ENCODE results near the gene CDK14.

CDK14 gene

DNA sequence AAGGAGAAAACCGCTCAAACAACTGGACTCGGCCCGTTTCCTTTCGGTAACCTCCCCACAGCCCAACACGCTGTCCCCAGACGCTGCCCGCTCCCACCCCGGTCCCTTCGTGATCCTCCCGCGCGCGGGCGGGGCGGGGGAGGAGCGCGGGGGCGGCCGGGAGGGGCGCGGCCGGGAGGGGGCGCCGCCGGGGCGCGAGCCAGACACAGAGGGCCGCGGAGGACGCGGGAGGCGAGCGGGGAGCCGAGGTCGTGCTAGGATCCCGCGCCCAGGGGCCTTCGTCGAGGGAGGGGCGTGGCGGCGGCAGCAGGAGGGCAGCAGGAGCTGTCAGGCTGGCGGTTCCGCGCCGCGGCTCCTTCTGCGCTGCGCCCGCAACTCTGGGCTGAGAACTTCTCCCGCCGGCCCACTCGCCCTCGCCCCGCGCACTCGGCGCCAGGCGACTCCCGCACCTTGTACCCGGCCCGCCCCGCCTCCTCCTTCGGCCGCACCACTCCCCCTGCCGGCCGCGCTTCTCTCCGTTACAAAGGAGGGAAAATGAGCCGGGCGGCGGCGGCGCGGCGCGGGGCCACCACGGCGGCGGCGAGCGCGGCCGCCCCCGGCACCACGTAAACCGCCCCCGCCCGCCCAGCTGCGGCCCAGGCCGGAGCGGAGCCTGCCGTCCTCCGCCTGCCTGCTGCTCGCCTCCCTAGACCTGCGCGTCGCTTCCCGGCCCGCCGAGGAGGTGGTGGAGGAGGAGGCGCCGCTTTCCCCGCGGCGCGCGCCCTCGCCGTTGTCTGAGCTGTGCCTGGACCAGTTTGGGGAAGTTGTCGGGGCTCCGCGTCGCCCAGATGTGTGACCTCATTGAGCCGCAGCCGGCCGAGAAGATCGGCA is at the start of gene CDK14:
CDK14 (plus strand) TSS at position 521 of the 870 bp plus-strand sequence; CDS start at position 828, 307 bp downstream.
- DNase-seq (ENCODE audit: low read depth, low spot score), result no peak

DNA sequence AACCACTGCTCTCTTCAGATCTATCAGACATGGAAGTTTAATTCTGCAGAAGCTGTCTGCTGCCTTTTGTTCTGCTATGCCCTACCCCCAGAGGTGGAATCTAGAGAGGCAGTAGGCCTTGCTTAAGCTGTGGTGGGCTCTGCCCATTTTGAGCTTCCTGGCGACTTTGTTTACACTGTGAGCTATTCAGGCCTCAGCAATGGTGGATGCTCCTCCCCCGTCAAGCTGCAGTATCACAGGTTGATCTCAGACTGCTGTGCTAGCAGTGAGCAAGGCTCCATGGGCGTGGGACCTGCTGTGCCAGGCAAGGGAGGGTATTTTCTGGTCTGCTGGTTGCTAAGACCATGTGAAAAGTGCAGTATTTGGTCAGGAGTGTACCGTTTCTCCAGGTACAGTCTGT is 45.1 kb upstream of the CDK14 start:
- DNase-seq (ENCODE audit: low read depth, low spot score), result no peak

DNA sequence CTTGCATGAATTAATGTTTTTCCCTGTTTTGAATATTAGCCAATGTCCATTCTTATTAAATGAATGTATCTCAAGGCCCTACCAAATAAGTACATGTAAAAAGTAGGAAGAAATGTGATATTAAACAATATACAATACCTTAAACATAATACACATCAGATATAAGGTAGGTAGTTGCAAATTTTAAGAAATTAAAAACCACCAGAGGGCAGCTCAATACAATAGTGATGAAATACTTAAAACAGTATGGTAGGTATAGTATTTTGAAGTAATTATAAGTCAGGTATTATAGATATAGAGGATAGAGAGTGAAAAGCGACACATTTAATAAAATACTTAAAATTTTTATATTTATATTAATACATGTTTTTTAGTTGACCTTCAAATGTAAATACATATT is 43.6 kb upstream of the CDK14 start:
- DNase-seq (ENCODE audit: low read depth, low spot score), result no peak

DNA sequence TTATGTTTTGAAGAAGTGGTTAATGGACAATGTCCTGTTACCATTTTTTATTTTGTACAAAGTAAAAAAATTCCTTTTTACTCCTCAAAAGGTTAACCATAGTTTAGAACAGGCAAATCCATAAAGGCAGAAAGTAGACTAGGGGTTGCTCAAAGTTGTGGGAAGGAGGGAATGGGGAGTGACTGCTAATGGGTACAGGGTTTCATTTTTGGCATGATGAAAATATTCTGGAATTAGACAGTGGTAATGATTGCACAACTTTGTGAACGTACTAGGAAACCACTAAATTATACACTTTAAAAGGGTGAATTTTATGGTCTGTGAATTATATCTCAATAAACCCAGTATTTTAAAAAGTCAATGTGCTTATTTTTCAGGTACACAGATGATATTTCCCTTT is 35.4 kb upstream of the CDK14 start:
- DNase-seq (ENCODE audit: low read depth, low spot score), result no peak

DNA sequence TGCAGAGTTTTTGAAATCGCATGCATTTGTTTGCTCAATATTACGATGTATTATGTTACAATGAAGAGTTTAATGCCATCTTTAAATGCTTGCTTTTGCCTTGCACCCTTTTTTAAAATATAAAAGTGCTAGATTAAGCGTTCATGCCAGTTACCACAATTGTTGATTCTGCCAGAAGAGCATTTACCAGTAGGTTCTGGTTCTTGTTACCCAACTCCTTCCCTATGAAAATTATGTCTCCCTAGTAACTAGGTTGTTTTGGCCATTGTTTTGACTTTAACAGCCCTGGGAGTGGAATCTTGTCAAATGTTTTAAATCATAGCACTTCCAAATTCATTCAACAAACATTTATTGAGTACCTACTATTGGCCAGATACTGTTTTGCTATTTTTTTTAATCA is 32.8 kb upstream of the CDK14 start:
- DNase-seq (ENCODE audit: low read depth, low spot score), result no peak

DNA sequence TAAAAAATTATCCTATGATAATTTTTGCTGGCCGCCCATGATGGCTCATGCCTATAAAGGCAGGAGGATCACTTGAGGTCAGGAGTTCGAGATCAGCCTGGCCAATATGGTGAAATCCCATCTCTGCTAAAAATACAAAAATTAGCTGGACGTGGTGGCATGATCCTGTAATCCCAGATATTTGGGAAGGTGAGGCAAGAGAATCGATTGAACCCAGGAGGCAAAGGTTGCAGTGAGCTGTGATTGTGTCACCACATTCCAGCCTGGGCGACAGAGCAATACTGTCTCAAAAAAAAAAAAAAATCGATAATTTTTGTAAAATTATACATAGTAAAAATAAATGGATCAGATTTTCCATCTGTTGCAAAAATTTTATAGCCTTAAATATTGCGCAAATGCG is 31.7 kb upstream of the CDK14 start:
- no peak for DNase-seq (ENCODE audit: low read depth, low spot score)

DNA sequence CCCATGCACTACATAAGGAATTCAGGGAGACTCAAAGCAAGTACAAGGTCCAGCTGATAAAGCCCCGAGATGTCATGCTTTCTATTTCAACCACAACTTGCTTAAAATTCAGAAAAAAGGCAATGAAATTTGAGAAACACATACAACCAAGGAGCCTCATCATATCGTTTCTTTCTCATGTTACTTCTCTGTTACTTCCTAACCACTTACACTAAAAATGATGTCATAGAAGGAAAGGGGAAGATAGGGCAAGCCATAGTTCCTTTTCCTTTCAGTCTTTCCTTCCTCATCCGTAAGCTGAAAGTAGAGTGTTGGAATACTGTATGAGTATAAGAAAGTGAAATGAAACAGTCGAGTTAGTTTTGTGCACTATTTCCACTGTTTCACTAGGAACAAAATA is 27.9 kb upstream of the CDK14 start:
- DNase-seq (ENCODE audit: low read depth, low spot score), result no peak

DNA sequence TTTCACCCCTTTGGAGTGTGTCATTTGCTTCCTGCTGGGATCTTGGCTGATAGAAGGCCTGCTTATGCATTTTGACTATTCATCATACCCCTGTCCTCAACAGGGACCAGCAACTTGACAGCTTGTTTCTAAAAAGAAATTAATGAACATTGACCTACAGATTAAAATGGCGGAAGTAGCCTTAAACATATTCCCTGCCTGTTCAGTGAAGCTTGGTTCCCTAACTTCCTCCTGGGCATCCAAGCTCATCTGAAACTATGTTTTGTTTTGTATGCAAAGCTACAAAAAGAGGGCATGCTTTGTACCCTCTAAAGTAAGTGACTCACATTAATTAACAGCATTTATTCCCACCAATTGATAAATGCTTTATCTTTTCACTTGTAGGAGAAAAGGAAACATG is 26.8 kb upstream of the CDK14 start:
- DNase-seq (ENCODE audit: low read depth, low spot score), result no peak

DNA sequence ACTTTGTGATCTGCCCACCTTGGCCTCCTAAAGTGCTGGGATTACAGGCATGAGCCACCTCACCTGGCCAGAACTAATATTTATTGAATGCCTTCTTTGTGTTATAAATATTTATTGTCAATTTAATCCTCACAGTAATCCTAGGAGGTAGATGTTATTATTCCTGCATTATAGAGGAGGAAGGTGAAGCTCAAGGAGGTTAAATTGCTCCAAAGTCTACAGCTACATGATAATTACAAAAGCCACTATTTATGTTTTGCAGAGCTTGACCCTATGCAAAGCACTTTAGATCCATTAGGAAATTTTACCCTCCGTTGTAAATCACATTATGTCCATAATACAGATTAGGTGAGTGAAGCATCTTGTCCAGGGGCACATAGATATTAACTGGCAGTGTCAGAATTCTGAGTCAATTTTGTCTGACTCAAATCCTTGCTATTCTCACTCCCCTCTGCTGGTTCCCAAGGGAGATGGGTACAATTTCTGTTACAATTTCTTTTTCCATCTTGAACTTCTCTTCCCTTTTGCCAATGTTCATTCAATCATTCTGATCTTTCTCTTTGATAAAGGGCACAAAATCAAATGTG is 25.7 kb upstream of the CDK14 start:
- DNase-seq (ENCODE audit: low read depth, low spot score), result no peak

DNA sequence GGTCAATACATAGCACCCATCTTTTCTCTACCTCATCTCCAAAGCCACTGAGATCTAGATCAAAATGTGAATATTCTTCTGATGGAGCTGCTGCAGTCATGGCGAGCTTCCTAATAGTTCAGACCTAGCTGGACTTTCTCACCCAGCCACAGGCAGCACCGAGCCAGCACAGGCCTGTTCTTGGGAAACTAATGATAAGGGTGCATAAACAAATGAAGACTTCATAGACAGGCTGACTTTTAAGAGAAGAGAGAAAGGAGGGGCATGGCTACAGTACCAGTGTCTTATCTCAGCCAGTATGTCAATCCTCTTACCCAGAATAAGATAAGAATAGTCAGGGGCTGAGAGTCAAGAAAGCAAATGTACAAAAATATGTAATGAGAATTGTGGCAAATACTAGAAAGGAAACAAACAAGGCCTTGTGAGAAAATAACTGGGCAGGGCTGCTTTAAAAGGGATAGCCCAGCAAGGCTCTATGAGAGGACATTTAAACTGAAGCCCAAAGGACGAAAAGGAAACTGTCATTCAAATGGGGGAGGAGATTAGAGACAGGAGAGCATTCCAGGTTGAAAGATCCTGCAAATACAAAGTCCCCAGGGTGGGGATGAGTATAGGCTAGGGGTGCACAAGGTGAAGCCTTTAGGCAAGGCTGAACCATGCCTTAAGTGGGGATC is 21.8 kb upstream of the CDK14 start:
- no peak for DNase-seq (ENCODE audit: low read depth, low spot score)

DNA sequence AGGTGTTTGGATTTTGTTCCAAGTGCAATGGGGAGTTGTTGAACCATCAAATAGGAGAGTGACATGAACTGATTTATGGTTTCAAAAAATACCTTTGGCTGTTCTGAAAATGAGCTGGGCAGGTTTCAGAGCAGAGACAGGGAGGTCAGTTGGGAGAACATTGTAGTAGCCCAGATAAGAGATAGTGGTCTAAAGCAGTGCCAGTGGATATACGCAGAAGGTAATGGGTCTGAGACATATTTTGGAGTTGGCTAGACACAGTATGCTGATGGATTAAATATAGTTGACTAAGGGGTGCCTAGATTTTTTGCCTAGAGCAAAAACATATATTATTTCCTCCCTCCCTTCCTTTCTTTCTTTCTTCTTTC is 21.3 kb upstream of the CDK14 start:
- no peak for DNase-seq (ENCODE audit: low read depth, low spot score)

DNA sequence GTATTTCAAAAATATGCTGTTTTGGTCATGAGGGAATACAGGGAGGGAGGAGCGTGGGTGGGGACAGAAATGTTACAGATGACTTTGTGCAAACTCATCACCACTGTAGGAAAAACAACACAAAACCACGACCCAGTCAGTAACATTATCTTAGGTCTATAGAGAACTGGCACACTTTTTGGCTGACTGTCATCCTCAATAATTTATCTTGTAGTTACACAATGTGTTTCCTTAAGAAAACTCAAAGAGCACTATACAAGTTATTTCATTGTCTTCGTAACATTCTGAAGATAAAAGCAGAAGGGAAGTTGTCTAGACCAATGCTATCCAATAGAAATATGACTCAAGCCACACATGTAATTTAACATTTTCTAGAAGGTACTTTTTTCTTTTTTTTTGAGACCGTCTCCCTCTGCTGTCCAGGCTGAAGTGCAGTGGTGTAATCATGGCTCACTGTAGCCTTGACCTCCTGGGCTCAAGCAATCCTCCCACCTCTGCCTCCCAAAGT is 16.9 kb upstream of the CDK14 start:
- DNase-seq (ENCODE audit: low read depth, low spot score), result no peak

DNA sequence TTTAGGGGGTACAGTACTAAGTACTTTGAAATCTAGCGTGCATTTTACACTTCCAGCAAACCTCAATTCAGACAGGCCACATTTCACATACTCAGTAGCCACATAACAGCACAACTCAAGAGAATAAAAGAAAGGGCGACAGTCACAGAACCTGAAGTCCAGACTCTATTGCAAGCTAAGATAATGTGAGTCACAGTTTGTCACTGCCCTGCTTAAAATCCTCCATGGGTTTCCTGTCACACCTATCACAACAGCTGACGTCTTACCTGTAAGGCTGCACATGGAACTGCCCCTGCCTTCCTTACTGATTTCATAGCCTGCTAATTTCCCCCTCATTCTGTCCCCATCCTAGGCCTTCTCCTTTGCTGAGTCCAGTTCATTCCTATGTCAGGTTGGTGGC is 16.1 kb upstream of the CDK14 start:
- DNase-seq (ENCODE audit: low read depth, low spot score), result no peak

DNA sequence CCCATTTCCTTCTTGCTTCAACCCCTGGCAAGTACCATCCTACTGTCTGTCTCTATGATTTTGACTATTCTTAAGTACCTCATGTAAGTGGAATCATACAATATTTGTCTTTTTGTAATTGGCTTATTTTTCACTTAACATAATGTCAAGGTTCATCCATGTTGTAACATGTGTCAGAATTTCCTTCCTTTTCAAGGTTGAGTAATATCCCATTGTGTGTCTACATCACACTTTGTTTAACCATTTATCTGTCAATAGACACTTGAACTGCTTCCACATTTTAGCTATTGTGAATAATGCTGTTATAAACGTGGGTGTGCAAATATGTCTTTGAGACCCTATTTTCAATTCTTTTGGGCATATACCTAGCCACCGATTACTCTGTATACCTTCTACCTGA is 14.0 kb upstream of the CDK14 start:
- no peak for DNase-seq (ENCODE audit: low read depth, low spot score)

DNA sequence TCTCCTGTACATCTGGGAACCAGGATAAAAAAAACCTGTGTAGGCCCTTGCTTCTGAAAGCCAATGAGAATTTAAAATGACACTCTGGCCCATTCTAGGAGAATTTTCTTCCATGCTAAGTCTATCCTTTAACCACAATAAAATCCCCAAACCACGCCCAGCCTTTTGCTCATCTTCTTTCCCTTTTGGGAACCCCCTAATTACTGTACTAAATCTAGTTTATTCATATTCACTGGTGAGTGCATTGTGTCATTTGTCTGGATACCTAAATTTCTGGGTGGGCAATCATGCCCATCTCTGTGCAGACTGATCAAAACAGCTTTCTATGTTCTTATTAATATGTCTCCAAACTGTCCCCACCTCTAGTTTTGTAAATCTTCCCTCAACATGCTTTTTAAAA is 11.7 kb upstream of the CDK14 start:
- no peak for DNase-seq (ENCODE audit: low read depth, low spot score)

DNA sequence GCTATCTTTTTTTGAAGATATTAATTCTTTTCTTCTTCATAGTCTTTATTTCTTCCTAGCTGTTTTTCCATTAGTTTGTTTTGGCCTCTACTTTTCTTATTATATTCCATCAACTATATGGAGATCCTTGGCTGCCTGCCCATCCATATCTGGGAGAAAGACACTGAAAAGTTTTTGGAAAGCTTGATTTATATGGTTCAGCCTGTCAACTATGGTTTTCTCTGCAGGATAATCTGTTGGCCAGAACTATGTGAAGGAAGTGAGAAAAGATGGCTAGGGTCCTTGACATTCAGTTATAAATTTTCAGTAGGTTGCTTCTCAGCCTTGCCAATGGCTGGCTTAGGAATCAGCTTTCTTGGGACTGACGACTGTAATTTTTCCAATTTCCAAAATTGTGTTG is 10.0 kb upstream of the CDK14 start:
- DNase-seq (ENCODE audit: low read depth, low spot score), result no peak

DNA sequence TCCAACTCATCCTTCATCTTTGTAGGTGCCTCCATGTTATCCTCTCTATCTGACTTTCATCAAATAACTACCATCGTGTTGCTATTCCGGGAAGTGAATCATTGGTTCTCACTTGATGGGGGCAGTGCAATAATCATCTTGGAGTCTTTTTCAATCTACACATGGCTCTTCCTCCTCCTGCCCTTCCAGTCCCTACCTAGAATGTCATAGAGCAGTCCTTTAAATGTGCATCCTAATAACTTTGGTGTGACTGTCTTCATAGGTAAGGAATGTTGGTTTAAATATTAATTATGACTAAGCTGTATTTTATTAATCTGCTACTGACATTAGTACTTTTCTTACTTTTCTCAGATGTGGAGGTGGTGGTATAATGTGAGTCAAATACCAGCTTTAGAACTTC is 8.4 kb upstream of the CDK14 start:
- no peak for DNase-seq (ENCODE audit: low read depth, low spot score)

DNA sequence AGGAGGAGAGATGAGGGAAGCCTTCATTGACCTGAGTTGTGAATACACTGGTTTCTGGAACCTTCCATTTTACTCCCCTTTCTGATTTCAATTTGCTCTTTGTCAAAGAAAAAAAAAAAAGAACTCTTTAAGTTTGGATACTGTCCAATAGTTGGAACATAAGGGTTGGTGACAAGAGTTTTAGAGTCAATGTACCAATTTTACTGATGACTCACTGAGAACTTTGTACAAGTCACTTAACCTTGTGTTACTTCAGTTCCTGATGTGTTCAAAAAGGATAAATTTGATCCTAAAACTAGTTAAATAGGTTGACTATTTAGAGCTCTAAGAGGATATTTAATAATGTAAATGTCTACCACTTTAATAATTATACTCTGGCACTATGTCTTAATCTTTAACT is 4.1 kb upstream of the CDK14 start:
- no peak for DNase-seq (ENCODE audit: low read depth, low spot score)

DNA sequence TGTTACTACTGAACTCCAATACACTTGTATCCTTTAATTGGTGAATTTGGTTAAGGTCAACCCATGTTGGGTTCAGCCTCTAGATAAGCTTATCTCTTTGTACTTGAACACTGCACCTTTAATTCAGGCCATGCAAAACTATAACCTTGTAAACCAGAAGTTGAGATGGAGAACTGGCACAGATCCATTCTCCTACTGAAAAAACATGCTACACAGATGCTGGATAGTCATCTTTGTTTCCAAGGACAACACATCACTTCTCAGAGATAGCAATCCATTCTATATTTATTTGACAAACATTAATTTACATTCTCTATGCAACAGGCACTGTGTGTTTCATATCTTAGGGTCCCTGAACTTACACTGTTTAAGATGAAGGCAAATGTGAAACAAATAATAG is 2.9 kb upstream of the CDK14 start:
- DNase-seq (ENCODE audit: low read depth, low spot score), result no peak

DNA sequence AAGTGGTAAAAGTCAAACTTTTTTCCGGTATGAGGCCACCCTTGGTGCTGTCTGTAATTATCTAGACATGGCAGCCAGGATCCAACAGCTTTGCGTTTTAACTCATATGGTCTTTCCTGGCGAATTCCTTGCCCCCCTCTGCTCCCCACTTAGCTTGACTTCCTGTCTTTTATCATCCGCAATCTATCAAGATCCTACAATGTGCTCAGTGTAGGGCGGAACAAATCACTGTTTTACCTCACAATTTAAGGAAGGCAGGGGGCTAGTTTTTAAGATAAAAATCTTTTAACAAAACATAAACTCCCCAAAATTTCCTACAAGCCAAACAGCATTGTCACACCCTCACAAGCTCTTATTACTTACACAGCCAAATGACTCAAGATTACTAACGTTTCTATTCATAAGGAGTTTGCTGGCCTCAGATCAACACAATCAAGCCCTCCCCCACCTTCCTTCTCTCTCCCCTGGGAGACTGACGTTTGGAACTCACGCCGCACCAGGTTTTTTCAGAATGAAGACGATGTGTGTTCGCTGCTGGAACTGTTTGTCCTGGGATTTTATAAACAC is 1.3 kb upstream of the CDK14 start:
- DNase-seq (ENCODE audit: low read depth, low spot score), result no peak

DNA sequence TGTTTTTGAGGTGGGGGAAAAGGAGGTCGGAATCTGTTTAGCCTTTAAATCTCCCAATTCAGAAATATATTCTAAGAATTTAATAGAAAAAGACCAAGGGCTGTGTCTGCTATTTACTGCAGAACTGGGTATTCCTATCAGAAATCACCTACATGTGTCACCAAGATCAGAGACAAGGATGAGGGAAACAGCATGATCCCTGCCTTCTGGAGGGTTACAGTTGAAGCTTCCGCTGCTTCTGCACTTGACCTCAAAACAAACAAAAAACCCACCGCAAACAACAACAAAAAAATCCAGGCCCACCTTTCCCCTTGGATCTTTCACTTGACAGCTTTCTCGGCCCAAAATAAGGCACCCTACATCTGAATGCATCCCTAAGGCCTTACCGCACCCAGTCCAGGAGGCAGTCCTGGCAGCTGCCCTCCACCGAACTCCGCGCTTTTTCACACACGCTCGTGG is 750 bp upstream of the CDK14 start:
- no peak for DNase-seq (ENCODE audit: low read depth, low spot score)
